HG02884 (cell line): ENCODE data around the gene COL5A2.

Experiments
- ATAC-seq: cut with Tn5 transposase; IDR thresholded peaks from one replicate; pipeline ENCODE4 v1.9.1; 2021; ENCODE audit warnings: mild to moderate bottlenecking, moderate library complexity; ENCODE audit not compliant: unreplicated experiment

Gene COL5A2

GRCh38 chr2:189057316-189057715 lies 122.2 kb downstream of the COL5A2 start:
- ATAC-seq: no peak

GRCh38 chr2:189056200-189057106 lies 123.1 kb downstream of the COL5A2 start:
- ATAC-seq: no peak

- no peak for ATAC-seq
Observed at GRCh38 chr2:189050165-189050712, 129.3 kb downstream of the COL5A2 start.

- ATAC-seq: no peak
Observed at GRCh38 chr2:189049709-189050164, 129.8 kb downstream of the COL5A2 start.

GRCh38 chr2:189048189-189048588 lies 131.4 kb downstream of the COL5A2 start:
- ATAC-seq: no peak

GRCh38 chr2:189047171-189047888 lies 132.2 kb downstream of the COL5A2 start:
- ATAC-seq: no peak

GRCh38 chr2:189046320-189046719 lies 133.2 kb downstream of the COL5A2 start:
- no peak for ATAC-seq

- ATAC-seq: no peak
Observed at GRCh38 chr2:189045836-189046235, 133.7 kb downstream of the COL5A2 start.

- ATAC-seq: no peak
Observed at GRCh38 chr2:189037518-189037917, 142.0 kb downstream of the COL5A2 start.

- ATAC-seq: peak; percentile 81
Observed at GRCh38 chr2:189024901-189025618, 154.5 kb downstream of the COL5A2 start.

- ATAC-seq: no peak
Observed at GRCh38 chr2:189022492-189022891, 157.1 kb downstream of the COL5A2 start.

GRCh38 chr2:189022053-189022481 lies 157.5 kb downstream of the COL5A2 start:
- no peak for ATAC-seq

- ATAC-seq: no peak
Observed at GRCh38 chr2:189020179-189020578, 159.4 kb downstream of the COL5A2 start.

- ATAC-seq: no peak
Observed at GRCh38 chr2:189018631-189019030, 160.9 kb downstream of the COL5A2 start.

GRCh38 chr2:189016311-189016861 lies 163.2 kb downstream of the COL5A2 start:
- ATAC-seq: no peak

GRCh38 chr2:189015359-189015758 lies 164.2 kb downstream of the COL5A2 start:
- no peak for ATAC-seq

- ATAC-seq: no peak
Observed at GRCh38 chr2:189014449-189015138, 165.0 kb downstream of the COL5A2 start.

GRCh38 chr2:189013671-189014448 lies 165.7 kb downstream of the COL5A2 start:
- no peak for ATAC-seq

- ATAC-seq: no peak
Observed at GRCh38 chr2:189013031-189013430, 166.5 kb downstream of the COL5A2 start.
